ENCODE results near the gene KAT8. TPM values are rescaled to one million over a fixed set of nuclear protein-coding genes. Genes with fewer than 3 reads are reported as not detected.

KAT8 gene
- total RNA-seq, 1 donor from 2014 or later: 72.0 TPM

GRCh38 chr16:31082368-31083045, 35.0 kb upstream of the KAT8 start:
- intact Hi-C loops (cut with micrococcal nuclease): no loop called here
- no peaks in the 10 kb centered on the region for H3K27me3 ChIP-seq (ENCODE audit: low read depth)
- TF ChIP-seq CTCF (IDR thresholded peaks at IDR 0.05; ENCODE audit: borderline replicate concordance): no peak
- DNase-seq: no peak
- peaks cover 20% of the 10 kb centered on the region for H3K4me1 ChIP-seq
- H3K36me3 ChIP-seq: peaks cover 88% of the 10 kb centered on the region
- H3K9me3 ChIP-seq (replicated peaks): no peaks in the 10 kb centered on the region
- H3K4me3 ChIP-seq: no peak overlapping the region
- no peak overlapping the region for H3K27ac ChIP-seq (replicated peaks)

DNA sequence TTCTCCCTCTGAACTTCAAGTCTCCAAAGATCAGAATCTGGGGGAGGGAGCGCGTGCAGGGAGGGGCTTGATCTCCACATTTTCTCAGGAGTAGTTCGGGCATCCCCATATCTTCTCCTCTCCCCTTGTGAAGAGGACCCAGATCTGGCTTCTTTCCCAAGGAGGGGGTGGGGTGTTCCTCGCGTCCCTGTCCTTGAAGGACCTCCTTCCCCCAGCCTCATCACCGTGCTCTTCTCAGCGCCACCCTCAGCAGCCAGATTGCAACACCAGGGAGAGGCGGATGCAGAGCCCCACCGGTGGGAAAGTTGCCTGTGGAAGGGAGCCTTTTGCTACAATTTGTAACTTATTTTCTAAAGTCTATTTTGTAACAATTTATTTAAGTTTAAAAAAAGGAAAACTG, 34.4 kb upstream of the KAT8 start:
- DNase-seq: no peak
- Histone ChIP-seq H3K9me3 (replicated peaks) (no peaks in the 10 kb centered on the region), H3K4me3 (no peak overlapping the region), H3K36me3 (peaks cover 83% of the 10 kb centered on the region), H3K27me3 (ENCODE audit: low read depth) (no peaks in the 10 kb centered on the region), H3K27ac (replicated peaks) (no peak overlapping the region), H3K4me1 (peaks cover 20% of the 10 kb centered on the region)
- TF ChIP-seq CTCF (IDR thresholded peaks at IDR 0.05; ENCODE audit: borderline replicate concordance): no peak
- intact Hi-C loops (cut with micrococcal nuclease): no loop called here

- no peak for TF ChIP-seq CTCF (IDR thresholded peaks at IDR 0.05; ENCODE audit: borderline replicate concordance)
- H3K36me3 ChIP-seq: peaks cover 81% of the 10 kb centered on the region
- peaks cover 20% of the 10 kb centered on the region for H3K4me1 ChIP-seq
- no peaks in the 10 kb centered on the region for H3K9me3 ChIP-seq (replicated peaks)
- no peaks in the 10 kb centered on the region for H3K27me3 ChIP-seq (ENCODE audit: low read depth)
- no peak overlapping the region for H3K4me3 ChIP-seq
- intact Hi-C loops (cut with micrococcal nuclease): no loop called here
- no peak overlapping the region for H3K27ac ChIP-seq (replicated peaks)
- DNase-seq: no peak
These were observed 33.9 kb upstream of the KAT8 start for GRCh38 chr16:31083556-31083955.

GRCh38 chr16:31083981-31084380, 33.5 kb upstream of the KAT8 start:
- no peak for TF ChIP-seq CTCF (IDR thresholded peaks at IDR 0.05; ENCODE audit: borderline replicate concordance)
- Histone ChIP-seq H3K4me1 (peaks cover 20% of the 10 kb centered on the region), H3K4me3 (no peak overlapping the region), H3K9me3 (replicated peaks) (no peaks in the 10 kb centered on the region), H3K27ac (replicated peaks) (no peak overlapping the region), H3K36me3 (peaks cover 81% of the 10 kb centered on the region), H3K27me3 (ENCODE audit: low read depth) (no peaks in the 10 kb centered on the region)
- no peak for DNase-seq
- intact Hi-C loops (cut with micrococcal nuclease): no loop called here

DNA sequence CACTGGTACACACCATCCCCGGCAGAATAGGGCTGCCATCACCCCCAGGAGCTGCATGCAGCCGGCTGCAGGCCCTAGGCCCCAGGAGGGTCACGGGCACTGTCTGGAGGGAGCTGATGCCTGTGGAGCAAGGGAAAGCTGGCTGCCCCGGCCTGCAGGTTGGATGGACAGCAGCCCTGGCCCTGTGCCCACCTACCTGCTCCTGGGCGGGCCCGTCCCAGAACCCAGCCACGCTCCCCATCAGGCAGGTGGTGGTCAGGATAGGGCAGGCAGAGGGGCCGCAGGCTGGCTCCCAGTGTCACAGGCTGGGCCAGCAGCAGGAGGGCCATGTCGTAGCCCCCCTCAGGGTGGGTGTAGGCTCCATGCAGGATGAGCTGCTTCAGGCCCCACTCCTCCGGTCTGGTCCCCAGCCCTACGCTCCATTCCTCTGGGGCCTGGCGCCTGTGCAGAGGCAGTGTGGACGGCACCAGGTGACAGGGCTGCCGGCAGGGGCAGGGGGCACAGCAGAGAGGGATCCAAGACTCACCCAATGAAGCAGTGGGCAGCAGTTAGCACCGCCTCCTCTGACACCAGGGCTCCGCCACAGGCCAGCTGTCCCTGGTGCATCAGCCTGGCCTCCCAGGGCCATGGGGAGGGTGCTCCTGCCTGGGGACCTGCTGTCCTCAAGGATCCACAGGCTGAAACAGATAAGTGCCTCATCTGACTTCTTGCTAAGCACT, 32.7 kb upstream of the KAT8 start:
- intact Hi-C loops (cut with micrococcal nuclease): no loop called here
- DNase-seq: no peak
- H3K4me1 ChIP-seq: peaks cover 20% of the 10 kb centered on the region
- H3K9me3 ChIP-seq (replicated peaks): no peaks in the 10 kb centered on the region
- H3K27me3 ChIP-seq (ENCODE audit: low read depth): no peaks in the 10 kb centered on the region
- TF ChIP-seq CTCF (IDR thresholded peaks at IDR 0.05; ENCODE audit: borderline replicate concordance): no peak
- no peak overlapping the region for H3K4me3 ChIP-seq
- H3K36me3 ChIP-seq: peaks cover 80% of the 10 kb centered on the region
- no peak overlapping the region for H3K27ac ChIP-seq (replicated peaks)
